Lower lobe of right lung (tissue), 2 donors: Measurements from ENCODE around the gene EIF2AK2. TPM values are rescaled to one million over a fixed set of nuclear protein-coding genes. Genes with fewer than 3 reads are reported as not detected.

Source experiments
- ATAC-seq, 2 donors: fragments of 200-7000 bp; cut with Tn5 transposase; one replicate each; pipeline ENCODE4 v1.9.1; 2020 to 2022; ENCODE audit warnings: mild to moderate bottlenecking in 2 of 2, moderate library complexity in 2 of 2
- DNase-seq: peaks from one replicate; pipeline ENCODE4 v3.0.0-alpha.2; 2020
- H3K27ac ChIP-seq: fragments of 200-600 bp; one replicate; pipeline ENCODE4 v1.8.0; 2022
- H3K27me3 ChIP-seq: fragments of 200-600 bp; one replicate; pipeline ENCODE4 v1.8.0; 2022; ENCODE audit warnings: low read depth
- H3K36me3 ChIP-seq: fragments of 200-600 bp; one replicate; pipeline ENCODE4 v1.8.0; 2022; ENCODE audit warnings: mild to moderate bottlenecking
- H3K4me1 ChIP-seq: fragments of 200-600 bp; one replicate; pipeline ENCODE4 v1.8.0; 2022
- H3K4me3 ChIP-seq: fragments of 200-600 bp; one replicate; pipeline ENCODE4 v1.8.0; 2022; ENCODE audit warnings: mild to moderate bottlenecking
- H3K9me3 ChIP-seq: fragments of 200-600 bp; one replicate; pipeline ENCODE4 v1.8.0; 2022
- CTCF ChIP-seq: fragments of 200-600 bp; IDR thresholded peaks from one replicate; pipeline ENCODE4 v1.8.0; 2022; ENCODE audit warnings: antibody characterized with exemption, mild to moderate bottlenecking
- intact Hi-C: fragments of 100-400 bp; cut with DNase I; formaldehyde crosslinking; loops from one replicate; pipeline ENCODE4 v1.11.0; 2022
- total RNA-seq: library from RNA; stranded (reverse); fragmentation: NEBNext Ultra II Directional; extraction: Animal tissue kit (Norgen Biotek cat#: 25700); gene quantifications from one replicate; pipeline ENCODE4 v1.2.1, GENCODE V29; 2021
- donor health status: DM: no; HTN: yes; CAD: no; lungs with severe emphysema.

Gene EIF2AK2
- total RNA-seq, 1 donor from 2014 or later, result 69.2 TPM

- ATAC-seq (no peak), DNase-seq (no peak)
- Histone ChIP-seq H3K27ac (no peak overlapping the region), H3K4me1 (no peaks in the 10 kb centered on the region), H3K36me3 (no peaks in the 10 kb centered on the region), H3K9me3 (no peaks in the 10 kb centered on the region), H3K4me3 (no peak overlapping the region), H3K27me3 (peaks cover 6% of the 10 kb centered on the region)
- intact Hi-C loops, result no loop called here
- no peak for TF ChIP-seq CTCF
These were observed 23.9 kb upstream of the EIF2AK2 start for GRCh38 chr2:37180640-37181039.

- ATAC-seq, result no peak
- intact Hi-C loops, result no loop called here
- no peak for DNase-seq
- Histone ChIP-seq H3K4me3 (no peak overlapping the region), H3K36me3 (no peaks in the 10 kb centered on the region), H3K4me1 (no peaks in the 10 kb centered on the region), H3K27ac (no peak overlapping the region), H3K27me3 (peaks cover 6% of the 10 kb centered on the region), H3K9me3 (no peaks in the 10 kb centered on the region)
- TF ChIP-seq CTCF, result no peak
These were observed 23.3 kb upstream of the EIF2AK2 start for GRCh38 chr2:37180006-37180639.

GRCh38 chr2:37173741-37174140, 17.0 kb upstream of the EIF2AK2 start:
- DNase-seq, result no peak
- Histone ChIP-seq H3K36me3 (no peaks in the 10 kb centered on the region), H3K4me3 (no peak overlapping the region), H3K27ac (no peak overlapping the region), H3K27me3 (no peaks in the 10 kb centered on the region), H3K9me3 (no peaks in the 10 kb centered on the region), H3K4me1 (no peaks in the 10 kb centered on the region)
- no peak for TF ChIP-seq CTCF
- intact Hi-C loops, result no loop called here
- ATAC-seq, result no peak

GRCh38 chr2:37171624-37171950, 14.8 kb upstream of the EIF2AK2 start:
- no peak overlapping the region for H3K4me3 ChIP-seq
- no peak for DNase-seq
- TF ChIP-seq CTCF, result no peak
- H3K4me1 ChIP-seq, result no peaks in the 10 kb centered on the region
- no peak overlapping the region for H3K27ac ChIP-seq
- H3K9me3 ChIP-seq, result no peaks in the 10 kb centered on the region
- intact Hi-C loops, result no loop called here
- no peaks in the 10 kb centered on the region for H3K36me3 ChIP-seq
- no peaks in the 10 kb centered on the region for H3K27me3 ChIP-seq
- ATAC-seq, result no peak

- Histone ChIP-seq H3K9me3 (no peaks in the 10 kb centered on the region), H3K27me3 (no peaks in the 10 kb centered on the region), H3K4me1 (no peaks in the 10 kb centered on the region), H3K27ac (no peak overlapping the region), H3K4me3 (no peak overlapping the region), H3K36me3 (no peaks in the 10 kb centered on the region)
- no peak for DNase-seq
- intact Hi-C loops, result no loop called here
- ATAC-seq, result peak; percentile 73 to 83
- peak; percentile 66 for TF ChIP-seq CTCF
These were observed 11.6 kb upstream of the EIF2AK2 start for GRCh38 chr2:37168217-37168981.
